K562 (cell line): Measurements from ENCODE around the gene ZSCAN21. TPM values are rescaled to one million over a fixed set of nuclear protein-coding genes. Genes with fewer than 3 reads are reported as not detected.

Experiments
- BHLHE40 ChIP-seq: IDR thresholded peaks from 2 replicates; pipeline ENCODE4 v1.6.1; 2011; ENCODE audit warnings: low read length, improper control_type of control experiment
- CREB1 ChIP-seq, 2 experiments: sonication (generic) in 1 of 2; formaldehyde crosslinking in 1 of 2; IDR thresholded peaks; 2 replicates each; pipeline versions ENCODE4 v1.6.1 to v1.8.0; 2012 to 2022; ENCODE audit warnings: inconsistent platforms in 1 of 2, mild to moderate bottlenecking in 1 of 2, missing genetic modification reagents in 1 of 2, moderate library complexity in 1 of 2
- GATAD2B ChIP-seq: fragments of 450-650 bp; IDR thresholded peaks from 2 replicates; pipeline ENCODE4 v1.6.1; 2017; ENCODE audit warnings: mild to moderate bottlenecking, borderline replicate concordance
- HDGF ChIP-seq: fragments of 450-650 bp; IDR thresholded peaks from 2 replicates; pipeline ENCODE4 v1.6.1; 2016
- HNRNPK ChIP-seq: fragments of 200-400 bp; formaldehyde crosslinking; IDR thresholded peaks from one replicate; pipeline ENCODE4 v1.6.1; 2018; ENCODE audit warnings: mild to moderate bottlenecking, low read depth, low read length; ENCODE audit not compliant: poor library complexity, severe bottlenecking
- KHSRP ChIP-seq: fragments of 450-650 bp; IDR thresholded peaks from 2 replicates; pipeline ENCODE4 v1.6.1; 2017
- RBFOX2 ChIP-seq: fragments of 200-400 bp; formaldehyde crosslinking; IDR thresholded peaks from 2 replicates; pipeline ENCODE4 v1.6.1; 2017; ENCODE audit warnings: low read depth, mild to moderate bottlenecking, low read length, moderate library complexity
- TSC22D4 ChIP-seq: fragments of 450-650 bp; IDR thresholded peaks from 2 replicates; pipeline ENCODE4 v1.6.1; 2016; ENCODE audit warnings: missing genetic modification characterization, missing biosample characterization, control low read depth
- U2AF1 ChIP-seq: fragments of 200-400 bp; formaldehyde crosslinking; optimal IDR thresholded peaks from 2 replicates; pipeline ENCODE3; 2017; ENCODE audit warnings: mild to moderate bottlenecking, low read depth, low read length, moderate library complexity
- ZC3H4 ChIP-seq: sonication (generic); formaldehyde crosslinking; IDR thresholded peaks from 2 replicates; pipeline ENCODE4 v1.9.0; 2021; ENCODE audit warnings: missing genetic modification reagents, borderline replicate concordance
- ZNF146 ChIP-seq: IDR thresholded peaks from one replicate; pipeline ENCODE4 v1.6.1; 2018; ENCODE audit warnings: missing compliant biosample characterization; ENCODE audit not compliant: unreplicated experiment
- polyA plus RNA-seq, 8 experiments: library from polyadenylated mRNA; depleted of rRNA in 4 of 8; stranded (reverse) in 5 of 8; unstranded in 3 of 8; fragments of >200 nt; fragmentation: Nextera tagmentation in 2 of 8; fragmentation: Illumina TruSeq in 1 of 8; extraction: Ambion mirVana in 2 of 8; extraction: Trizol in 1 of 8; gene quantifications; 2 replicates each; pipeline versions ENCODE4 v1.2.1 to v1.2.3, GENCODE V29; 2011 to 2014; ENCODE audit warnings: inconsistent platforms in 1 of 8, missing spikeins in 1 of 8
- total RNA-seq, 7 experiments: library from RNA; depleted of rRNA in 6 of 7; stranded (reverse); fragments of >200 nt in 6 of 7; fragmentation: Illumina TruSeq in 2 of 7; extraction: Trizol in 2 of 7; gene quantifications; 2 replicates each; pipeline versions ENCODE4 v1.2.1 to v1.2.3, GENCODE V29; 2011 to 2021; ENCODE audit warnings: low replicate concordance in 1 of 7
- TF ChIP-seq, protein P1 (sequence below), 2 experiments: fragments of 450-650 bp in 1 of 2; sonication (generic) in 1 of 2; formaldehyde crosslinking in 1 of 2; IDR thresholded peaks; 2 replicates each; pipeline versions ENCODE4 v1.7.1 to v1.9.0; 2016 to 2022; ENCODE audit warnings: inconsistent platforms in 1 of 2, mild to moderate bottlenecking in 1 of 2, missing genetic modification reagents in 1 of 2
- TF ChIP-seq, protein P2 (sequence below): sonication (generic); formaldehyde crosslinking; IDR thresholded peaks from 2 replicates; pipeline ENCODE4 v1.8.1; 2023; ENCODE audit warnings: mild to moderate bottlenecking, missing genetic modification reagents
- TF ChIP-seq, protein P3 (sequence below), 2 experiments: fragments of 200-800 bp in 1 of 2; sonication (Bioruptor generic) in 1 of 2; sonication (generic) in 1 of 2; formaldehyde crosslinking in 1 of 2; IDR thresholded peaks in 1 of 2; conservative IDR thresholded peaks in 1 of 2; 2 replicates each; pipeline versions ENCODE4 v1.5.0 to v1.6.1; 2016 to 2020; ENCODE audit warnings: missing compliant biosample characterization in 1 of 2, missing genetic modification characterization in 1 of 2, missing genetic modification reagents in 1 of 2

The ZSCAN21 gene
- total and polyA plus RNA-seq, 9 of the 15 experiments (the other 6 are each of a cell fraction or from before 2014, with no cell fraction given) = 5.9 to 15.5 (median 13.2) TPM

DNA sequence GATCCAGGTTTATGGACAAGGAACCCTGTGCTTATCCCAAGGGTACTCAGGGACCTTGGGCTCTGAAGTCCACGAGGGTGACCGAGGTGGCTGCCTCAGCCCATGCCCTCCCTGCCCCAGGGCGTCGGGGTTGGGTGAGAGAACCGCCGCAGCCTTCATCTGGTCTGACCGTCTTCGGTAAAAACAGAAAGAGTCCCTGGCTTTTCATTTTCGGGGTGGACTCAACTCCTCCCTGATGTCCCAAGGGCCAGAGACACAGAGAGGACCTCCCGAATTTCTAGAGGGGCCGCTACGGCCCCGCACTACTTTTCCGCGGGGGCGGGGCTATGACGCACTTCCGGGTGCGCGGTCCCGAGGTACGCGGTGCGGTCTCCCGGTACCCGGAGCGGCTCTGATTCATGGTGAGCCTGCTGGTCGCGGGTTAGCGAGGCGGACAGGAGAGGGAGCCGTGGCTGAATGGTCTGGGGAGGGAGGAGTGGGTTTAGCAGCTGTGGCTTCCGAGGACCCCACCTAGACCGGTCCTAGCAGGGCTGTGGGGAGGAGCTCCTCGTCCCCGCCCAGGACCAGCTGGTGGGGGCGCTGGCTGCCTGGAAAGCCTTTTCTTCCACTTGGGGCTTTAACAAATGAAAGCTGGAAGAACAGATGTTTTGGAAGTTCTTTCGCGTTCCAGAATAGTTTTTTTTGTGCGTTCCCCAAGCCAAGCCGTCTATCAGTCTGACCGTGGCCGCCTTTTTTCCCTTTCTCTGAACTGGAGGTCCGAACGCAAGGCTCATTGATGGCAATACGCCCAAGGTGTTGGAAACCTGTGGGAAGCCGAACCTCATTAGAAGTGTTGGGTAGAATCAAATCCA, at the start of gene ZSCAN21 (continued):
- TF ChIP-seq, protein P1, sequence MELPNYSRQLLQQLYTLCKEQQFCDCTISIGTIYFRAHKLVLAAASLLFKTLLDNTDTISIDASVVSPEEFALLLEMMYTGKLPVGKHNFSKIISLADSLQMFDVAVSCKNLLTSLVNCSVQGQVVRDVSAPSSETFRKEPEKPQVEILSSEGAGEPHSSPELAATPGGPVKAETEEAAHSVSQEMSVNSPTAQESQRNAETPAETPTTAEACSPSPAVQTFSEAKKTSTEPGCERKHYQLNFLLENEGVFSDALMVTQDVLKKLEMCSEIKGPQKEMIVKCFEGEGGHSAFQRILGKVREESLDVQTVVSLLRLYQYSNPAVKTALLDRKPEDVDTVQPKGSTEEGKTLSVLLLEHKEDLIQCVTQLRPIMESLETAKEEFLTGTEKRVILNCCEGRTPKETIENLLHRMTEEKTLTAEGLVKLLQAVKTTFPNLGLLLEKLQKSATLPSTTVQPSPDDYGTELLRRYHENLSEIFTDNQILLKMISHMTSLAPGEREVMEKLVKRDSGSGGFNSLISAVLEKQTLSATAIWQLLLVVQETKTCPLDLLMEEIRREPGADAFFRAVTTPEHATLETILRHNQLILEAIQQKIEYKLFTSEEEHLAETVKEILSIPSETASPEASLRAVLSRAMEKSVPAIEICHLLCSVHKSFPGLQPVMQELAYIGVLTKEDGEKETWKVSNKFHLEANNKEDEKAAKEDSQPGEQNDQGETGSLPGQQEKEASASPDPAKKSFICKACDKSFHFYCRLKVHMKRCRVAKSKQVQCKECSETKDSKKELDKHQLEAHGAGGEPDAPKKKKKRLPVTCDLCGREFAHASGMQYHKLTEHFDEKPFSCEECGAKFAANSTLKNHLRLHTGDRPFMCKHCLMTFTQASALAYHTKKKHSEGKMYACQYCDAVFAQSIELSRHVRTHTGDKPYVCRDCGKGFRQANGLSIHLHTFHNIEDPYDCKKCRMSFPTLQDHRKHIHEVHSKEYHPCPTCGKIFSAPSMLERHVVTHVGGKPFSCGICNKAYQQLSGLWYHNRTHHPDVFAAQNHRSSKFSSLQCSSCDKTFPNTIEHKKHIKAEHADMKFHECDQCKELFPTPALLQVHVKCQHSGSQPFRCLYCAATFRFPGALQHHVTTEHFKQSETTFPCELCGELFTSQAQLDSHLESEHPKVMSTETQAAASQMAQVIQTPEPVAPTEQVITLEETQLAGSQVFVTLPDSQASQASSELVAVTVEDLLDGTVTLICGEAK (IDR thresholded peaks at IDR 0.05) = peak; percentile 93
- TF ChIP-seq, protein P1 (CRISPR knock-in tag; IDR thresholded peaks at IDR 0.05) = no peak
- TF ChIP-seq GATAD2B (0 out of 2 replicates have a peak, but pooled peaks have one; percentile 45), U2AF1 (no peak), TSC22D4 (tag) (no peak), RBFOX2 (peak; percentile 92), BHLHE40 (no peak; the same call in 1 of the 2 replicates), KHSRP (no peak), ZC3H4 (CRISPR knock-in tag) (no peak), ZNF146 (no peak), HNRNPK (no peak), CREB1 (IDR thresholded peaks at IDR 0.05) (peak; percentile 94), CREB1 (CRISPR knock-in tag; IDR thresholded peaks at IDR 0.05) (peak; percentile 94), HDGF (0 out of 2 replicates have a peak, but pooled peaks have one; percentile 8)
- TF ChIP-seq, protein P2, sequence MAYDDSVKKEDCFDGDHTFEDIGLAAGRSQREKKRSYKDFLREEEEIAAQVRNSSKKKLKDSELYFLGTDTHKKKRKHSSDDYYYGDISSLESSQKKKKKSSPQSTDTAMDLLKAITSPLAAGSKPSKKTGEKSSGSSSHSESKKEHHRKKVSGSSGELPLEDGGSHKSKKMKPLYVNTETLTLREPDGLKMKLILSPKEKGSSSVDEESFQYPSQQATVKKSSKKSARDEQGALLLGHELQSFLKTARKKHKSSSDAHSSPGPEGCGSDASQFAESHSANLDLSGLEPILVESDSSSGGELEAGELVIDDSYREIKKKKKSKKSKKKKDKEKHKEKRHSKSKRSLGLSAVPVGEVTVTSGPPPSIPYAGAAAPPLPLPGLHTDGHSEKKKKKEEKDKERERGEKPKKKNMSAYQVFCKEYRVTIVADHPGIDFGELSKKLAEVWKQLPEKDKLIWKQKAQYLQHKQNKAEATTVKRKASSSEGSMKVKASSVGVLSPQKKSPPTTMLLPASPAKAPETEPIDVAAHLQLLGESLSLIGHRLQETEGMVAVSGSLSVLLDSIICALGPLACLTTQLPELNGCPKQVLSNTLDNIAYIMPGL (CRISPR knock-in tag) = peak; percentile 89
- TF ChIP-seq, protein P3, sequence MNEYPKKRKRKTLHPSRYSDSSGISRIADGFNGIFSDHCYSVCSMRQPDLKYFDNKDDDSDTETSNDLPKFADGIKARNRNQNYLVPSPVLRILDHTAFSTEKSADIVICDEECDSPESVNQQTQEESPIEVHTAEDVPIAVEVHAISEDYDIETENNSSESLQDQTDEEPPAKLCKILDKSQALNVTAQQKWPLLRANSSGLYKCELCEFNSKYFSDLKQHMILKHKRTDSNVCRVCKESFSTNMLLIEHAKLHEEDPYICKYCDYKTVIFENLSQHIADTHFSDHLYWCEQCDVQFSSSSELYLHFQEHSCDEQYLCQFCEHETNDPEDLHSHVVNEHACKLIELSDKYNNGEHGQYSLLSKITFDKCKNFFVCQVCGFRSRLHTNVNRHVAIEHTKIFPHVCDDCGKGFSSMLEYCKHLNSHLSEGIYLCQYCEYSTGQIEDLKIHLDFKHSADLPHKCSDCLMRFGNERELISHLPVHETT (CRISPR knock-in tag; conservative IDR thresholded peaks at IDR 0.05 in 1 of 2, IDR thresholded peaks at IDR 0.05 in 1 of 2) = peak in 1 of 2 experiments; percentile 95; a peak in 2 of 4 replicates
